Spleen (tissue), 13 donors: ENCODE results near the gene LSG1. TPM values are rescaled to one million over a fixed set of nuclear protein-coding genes. Genes with fewer than 3 reads are reported as not detected.

Experiments
- DNase-seq: peaks from one replicate; pipeline ENCODE4 v3.0.0-alpha.2; 2020
- H3K27ac ChIP-seq, 8 donors: fragments of 200-600 bp; sonication (generic) in 7 of 8; 1 replicate in 4 of 8; 2 replicates in 4 of 8; pipeline versions ENCODE4 v1.5.0 to v1.8.0; 2016 to 2021; ENCODE audit warnings: inconsistent platforms in 4 of 8, mild to moderate bottlenecking in 4 of 8, moderate library complexity in 1 of 8
- H3K27me3 ChIP-seq, 7 donors: fragments of 200-600 bp; sonication (generic) in 6 of 7; replicated peaks in 1 of 7; 1 replicate in 4 of 7; 2 replicates in 3 of 7; pipeline versions ENCODE4 v1.5.0 to v1.8.0; 2016 to 2021; ENCODE audit warnings: inconsistent platforms in 3 of 7, mild to moderate bottlenecking in 1 of 7
- H3K36me3 ChIP-seq, 6 donors: fragments of 200-600 bp; sonication (generic) in 5 of 6; 1 replicate in 4 of 6; 2 replicates in 2 of 6; pipeline versions ENCODE4 v1.5.0 to v1.8.0; 2016 to 2021; ENCODE audit warnings: inconsistent platforms in 2 of 6
- H3K4me1 ChIP-seq, 6 donors: fragments of 200-600 bp; sonication (generic) in 5 of 6; 1 replicate in 3 of 6; 2 replicates in 3 of 6; pipeline versions ENCODE4 v1.5.0 to v1.8.0; 2016 to 2021; ENCODE audit warnings: inconsistent platforms in 3 of 6
- H3K4me3 ChIP-seq, 8 donors: fragments of 200-600 bp; sonication (generic) in 7 of 8; 1 replicate in 4 of 8; 2 replicates in 4 of 8; pipeline versions ENCODE4 v1.5.0 to v1.8.0; 2016 to 2021; ENCODE audit warnings: inconsistent platforms in 4 of 8, mild to moderate bottlenecking in 4 of 8, moderate library complexity in 2 of 8
- H3K9me3 ChIP-seq, 8 donors: fragments of 200-600 bp; sonication (generic) in 7 of 8; 1 replicate in 4 of 8; 2 replicates in 4 of 8; pipeline versions ENCODE4 v1.5.0 to v1.8.0; 2016 to 2021; ENCODE audit warnings: inconsistent platforms in 4 of 8
- CTCF ChIP-seq, 11 experiments: fragments of 200-600 bp in 7 of 11; fragments of 450-650 bp in 4 of 11; sonication (generic) in 4 of 11; IDR thresholded peaks in 8 of 11; conservative IDR thresholded peaks in 3 of 11; 1 replicate in 7 of 11; 2 replicates in 4 of 11; pipeline versions ENCODE4 v1.4.0 to v1.8.0; 2016 to 2021; ENCODE audit warnings: antibody characterized with exemption in 11 of 11, inconsistent platforms in 4 of 11, mild to moderate bottlenecking in 1 of 11
- POLR2A ChIP-seq, 3 donors: fragments of 450-650 bp; IDR thresholded peaks; one replicate each; pipeline ENCODE4 v1.5.1; 2017; ENCODE audit warnings: antibody characterized with exemption in 3 of 3, mild to moderate bottlenecking in 1 of 3
- POLR2AphosphoS5 ChIP-seq, 3 donors: sonication (generic); formaldehyde crosslinking; IDR thresholded peaks; one replicate each; pipeline ENCODE4 v1.5.1; 2017; ENCODE audit warnings: antibody characterized with exemption in 3 of 3
- WGBS, 5 donors: extraction: QIAGEN DNeasy Blood & Tissue Kit in 3 of 5; methylation state at CpG; one replicate each; pipeline versions ENCODE4 v1.1.5 to v1.1.7; 2013 to 2018; 5-methylcytosine and 5-hydroxymethylcytosine counted together
- intact Hi-C: fragments of 100-400 bp; cut with DNase I; formaldehyde crosslinking; loops from one replicate; pipeline ENCODE4 v1.15.0; 2023; ENCODE audit warnings: low total_unique reads
- long read RNA-seq, 2 donors: transcript quantifications; one replicate each; lab custom pipeline, GENCODE V29; 2026
- polyA plus RNA-seq, 3 donors: library from polyadenylated mRNA; stranded (reverse); fragments of 200-250 nt; gene quantifications; one replicate each; pipeline ENCODE4 v1.2.1, GENCODE V29; 2013
- total RNA-seq, 7 donors: library from RNA; depleted of rRNA in 3 of 7; stranded (reverse); fragments of >200 nt in 3 of 7; fragmentation: NEBNext Ultra II Directional in 4 of 7; extraction: Animal tissue kit (Norgen Biotek cat#: 25700) in 4 of 7; gene quantifications; one replicate each; pipeline versions ENCODE4 v1.1.0 to v1.2.1, GENCODE V29; 2016 to 2021
- donor health status: healthy with polysubstance abuse.
- donor health status: DM: no; HTN: no; CAD: no; lungs with moderate emphysema.
- donor health status: DM: no; HTN: no; CAD: no.
- donor health status: Bipolar disorder and iron deficiency.
- donor health status: healthy.
- donor health status: DM: no; HTN: no; CAD: no.
- donor health status: DM: yes; HTN: yes; CAD: no.

The LSG1 gene
- total RNA-seq (10 to 100 TPM; 33.1 to 58.0 (median 44.1) TPM), polyA plus RNA-seq (10 to 100 TPM; 10.8 to 26.3 (median 15.6) TPM)
- long read RNA-seq, donor 1, partial matches to known transcripts: 0 of 6 reads
- long read RNA-seq, donor 1, other reads (novel, unspliced or antisense): 0 of 6 reads
- long read RNA-seq, donor 2, partial matches to known transcripts: 0 of 5 reads
- long read RNA-seq, donor 2, other reads (novel, unspliced or antisense): 0 of 5 reads

- WGBS, 5 donors: 0 to 1% (median 0%) methylated on average over 50 to 57 of the region's 57 CpGs
- Histone ChIP-seq H3K9me3 (no peaks in the 10 kb centered on the region), H3K36me3 (peaks cover 0 to 27% (median 17%) of the 10 kb centered on the region in 6 donors), H3K27ac (peak within 1 kb of the TSS; percentile 88 to 97 (median 92)), H3K27me3 (no peaks in the 10 kb centered on the region), H3K4me3 (peak within 1 kb of the TSS; percentile 82 to 95 (median 92)), H3K4me1 (peaks cover 12 to 49% (median 25%) of the 10 kb centered on the region in 6 donors)
- intact Hi-C loops: loop anchor here (10.0 kb wide), 1 partner anchor 853 kb away; no protein-coding TSS in a partner anchor
- peak in 2 of 3 donors; percentile 39 to 60 for TF ChIP-seq POLR2A (IDR thresholded peaks at IDR 0.05)
- TF ChIP-seq POLR2AphosphoS5 (IDR thresholded peaks at IDR 0.05): peak; percentile 86 to 89 (median 88)
- TF ChIP-seq CTCF (IDR thresholded peaks at IDR 0.05 in 8 of 11, conservative IDR thresholded peaks at IDR 0.05 in 3 of 11): no peak
- peak; percentile 96 for DNase-seq
Observed at GRCh38 chr3:194671900-194672808, at the start of gene LSG1. LSG1 (minus strand) TSS chr3:194672191; CDS start chr3:194672162, 29 bp downstream.

- TF ChIP-seq POLR2A (IDR thresholded peaks at IDR 0.05) (no peak), CTCF (IDR thresholded peaks at IDR 0.05 in 8 of 11, conservative IDR thresholded peaks at IDR 0.05 in 3 of 11) (no peak), POLR2AphosphoS5 (IDR thresholded peaks at IDR 0.05) (no peak)
- Histone ChIP-seq H3K27ac (no peak overlapping the region), H3K27me3 (no peaks in the 10 kb centered on the region), H3K9me3 (no peaks in the 10 kb centered on the region), H3K36me3 (no peaks in the 10 kb centered on the region), H3K4me1 (no peaks in the 10 kb centered on the region), H3K4me3 (no peak overlapping the region)
- WGBS, 5 donors: 89 to 95% (median 90%) methylated on average over 6 of the region's 6 CpGs
- intact Hi-C loops: no loop called here
- no peak for DNase-seq
Observed at GRCh38 chr3:194720048-194720447, 48.1 kb upstream of the LSG1 start.

- no peaks in the 10 kb centered on the region for H3K27me3 ChIP-seq
- TF ChIP-seq CTCF (IDR thresholded peaks at IDR 0.05 in 8 of 11, conservative IDR thresholded peaks at IDR 0.05 in 3 of 11) (no peak), POLR2AphosphoS5 (IDR thresholded peaks at IDR 0.05) (no peak), POLR2A (IDR thresholded peaks at IDR 0.05) (no peak)
- no peaks in the 10 kb centered on the region for H3K36me3 ChIP-seq
- no peak overlapping the region for H3K27ac ChIP-seq
- 64 to 87% (median 81%) methylated on average over 2 of the region's 2 CpGs for WGBS, 5 donors
- no peaks in the 10 kb centered on the region for H3K9me3 ChIP-seq
- no peak for DNase-seq
- H3K4me3 ChIP-seq: no peak overlapping the region
- intact Hi-C loops: no loop called here
- no peaks in the 10 kb centered on the region for H3K4me1 ChIP-seq
Observed at GRCh38 chr3:194718079-194718478, 46.1 kb upstream of the LSG1 start.
